Measurements from ENCODE around the gene KIF26B. TPM values are rescaled to one million over a fixed set of nuclear protein-coding genes. Genes with fewer than 3 reads are reported as not detected.

KIF26B gene
- total RNA-seq, 4 donors from 2014 or later = 0.20 to 0.79 (median 0.41) TPM; not detected in 1

GRCh38 chr1:245682638-245683628 lies 528.1 kb downstream of the KIF26B start:
- intact Hi-C loops (cut with DNase I; ENCODE audit: low total_unique reads) (no loop called here), in situ Hi-C loops (cut with MboI; ENCODE audit: low pct_ligation_motif_present in 1 of 4, low pct_unique_long_range_greater_than_20kb in 1 of 4, low sequenced_read_pairs in 3 of 4) (no loop called here)
- DNase-seq = no peak
- H3K27ac ChIP-seq = no peak overlapping the region
- no peaks in the 10 kb centered on the region for H3K36me3 ChIP-seq
- TF ChIP-seq POLR2A (IDR thresholded peaks at IDR 0.05) (no peak), EP300 (IDR thresholded peaks at IDR 0.05; ENCODE audit: low read depth) (no peak), CTCF (IDR thresholded peaks at IDR 0.05) (no peak), POLR2AphosphoS5 (IDR thresholded peaks at IDR 0.05) (no peak)
- H3K9me3 ChIP-seq = no peaks in the 10 kb centered on the region
- H3K4me3 ChIP-seq = no peak overlapping the region
- WGBS, 2 donors (ENCODE audit: low coverage in 1 of 2) = 70 to 80% methylated on average over 5 to 21 of the region's 21 CpGs
- no peaks in the 10 kb centered on the region for H3K27me3 ChIP-seq
- peaks cover 0 to 4% (median 0%) of the 10 kb centered on the region in 4 donors for H3K4me1 ChIP-seq

GRCh38 chr1:245683676-245684075 lies 528.9 kb downstream of the KIF26B start:
- Histone ChIP-seq H3K9me3 (no peaks in the 10 kb centered on the region), H3K4me3 (no peak overlapping the region), H3K27me3 (no peaks in the 10 kb centered on the region), H3K36me3 (no peaks in the 10 kb centered on the region), H3K27ac (no peak overlapping the region), H3K4me1 (peaks cover 0 to 4% (median 0%) of the 10 kb centered on the region in 4 donors)
- in situ Hi-C loops (cut with MboI; ENCODE audit: low pct_ligation_motif_present in 1 of 4, low pct_unique_long_range_greater_than_20kb in 1 of 4, low sequenced_read_pairs in 3 of 4) = no loop called here
- no peak for DNase-seq
- 64 to 85% methylated on average over 4 to 9 of the region's 9 CpGs for WGBS, 2 donors (ENCODE audit: low coverage in 1 of 2)
- no peak for TF ChIP-seq POLR2AphosphoS5 (IDR thresholded peaks at IDR 0.05)
- no peak for TF ChIP-seq EP300 (IDR thresholded peaks at IDR 0.05; ENCODE audit: low read depth)
- TF ChIP-seq POLR2A (IDR thresholded peaks at IDR 0.05) = no peak
- TF ChIP-seq CTCF (IDR thresholded peaks at IDR 0.05) = no peak
- intact Hi-C loops (cut with DNase I; ENCODE audit: low total_unique reads) = no loop called here

- WGBS, 2 donors (ENCODE audit: low coverage in 1 of 2) = 70 to 90% methylated on average over 2 to 19 of the region's 19 CpGs
- Histone ChIP-seq H3K27ac (no peak overlapping the region), H3K9me3 (no peaks in the 10 kb centered on the region), H3K27me3 (no peaks in the 10 kb centered on the region), H3K4me1 (peaks cover 0 to 4% (median 0%) of the 10 kb centered on the region in 4 donors), H3K4me3 (no peak overlapping the region), H3K36me3 (no peaks in the 10 kb centered on the region)
- in situ Hi-C loops (cut with MboI; ENCODE audit: low pct_ligation_motif_present in 1 of 4, low pct_unique_long_range_greater_than_20kb in 1 of 4, low sequenced_read_pairs in 3 of 4) = no loop called here
- intact Hi-C loops (cut with DNase I; ENCODE audit: low total_unique reads) = no loop called here
- TF ChIP-seq EP300 (IDR thresholded peaks at IDR 0.05; ENCODE audit: low read depth) (no peak), POLR2A (IDR thresholded peaks at IDR 0.05) (no peak), POLR2AphosphoS5 (IDR thresholded peaks at IDR 0.05) (no peak), CTCF (IDR thresholded peaks at IDR 0.05) (no peak)
- DNase-seq = no peak
Measured at GRCh38 chr1:245684166-245684565, 529.4 kb downstream of the KIF26B start.

- no peak for DNase-seq
- Histone ChIP-seq H3K36me3 (no peaks in the 10 kb centered on the region), H3K4me1 (peaks cover 0 to 4% (median 0%) of the 10 kb centered on the region in 4 donors), H3K9me3 (no peaks in the 10 kb centered on the region), H3K27me3 (no peaks in the 10 kb centered on the region), H3K27ac (no peak overlapping the region), H3K4me3 (no peak overlapping the region)
- in situ Hi-C loops (cut with MboI; ENCODE audit: low pct_ligation_motif_present in 1 of 4, low pct_unique_long_range_greater_than_20kb in 1 of 4, low sequenced_read_pairs in 3 of 4) (no loop called here), intact Hi-C loops (cut with DNase I; ENCODE audit: low total_unique reads) (no loop called here)
- no peak for TF ChIP-seq CTCF (IDR thresholded peaks at IDR 0.05)
- no peak for TF ChIP-seq POLR2A (IDR thresholded peaks at IDR 0.05)
- no peak for TF ChIP-seq EP300 (IDR thresholded peaks at IDR 0.05; ENCODE audit: low read depth)
- TF ChIP-seq POLR2AphosphoS5 (IDR thresholded peaks at IDR 0.05) = no peak
- 73 to 82% methylated on average over 4 to 7 of the region's 7 CpGs for WGBS, 2 donors (ENCODE audit: low coverage in 1 of 2)
Measured at GRCh38 chr1:245684571-245684970, 529.8 kb downstream of the KIF26B start.

All from transverse colon (tissue), 4 donors.